AG04449 (cell line): ENCODE results near the gene LDLRAD2.

Experiments
- CTCF ChIA-PET: fragments of 350-600 bp; formaldehyde crosslinking; extraction: SDS; loops from one replicate; lab custom pipeline; 2021; ENCODE audit warnings: antibody characterized with exemption; lab: Yijun Ruan, JAX
- POLR2A ChIA-PET: fragments of 400-600, 350-600 bp; formaldehyde crosslinking; extraction: SDS; loops from one replicate; lab custom pipeline; 2020; ENCODE audit warnings: antibody characterized with exemption, inconsistent platforms; lab: Yijun Ruan, JAX
- DNase-seq: peaks from one replicate; pipeline ENCODE4 v3.0.0-alpha.2; 2010; ENCODE audit warnings: low read depth, low spot score
- H3K4me3 ChIP-seq: 2 replicates; pipeline ENCODE4 v1.5.1; 2011; ENCODE audit warnings: low read depth, mild to moderate bottlenecking, control low read depth, low read length
- TF ChIP-seq, protein P1 (sequence below): IDR thresholded peaks from one replicate; pipeline ENCODE4 v1.5.1; 2011; ENCODE audit warnings: mild to moderate bottlenecking, moderate library complexity, low read length, control low read depth, inconsistent platforms; ENCODE audit not compliant: insufficient read depth; ENCODE audit errors: missing control alignments

LDLRAD2 gene

DNA sequence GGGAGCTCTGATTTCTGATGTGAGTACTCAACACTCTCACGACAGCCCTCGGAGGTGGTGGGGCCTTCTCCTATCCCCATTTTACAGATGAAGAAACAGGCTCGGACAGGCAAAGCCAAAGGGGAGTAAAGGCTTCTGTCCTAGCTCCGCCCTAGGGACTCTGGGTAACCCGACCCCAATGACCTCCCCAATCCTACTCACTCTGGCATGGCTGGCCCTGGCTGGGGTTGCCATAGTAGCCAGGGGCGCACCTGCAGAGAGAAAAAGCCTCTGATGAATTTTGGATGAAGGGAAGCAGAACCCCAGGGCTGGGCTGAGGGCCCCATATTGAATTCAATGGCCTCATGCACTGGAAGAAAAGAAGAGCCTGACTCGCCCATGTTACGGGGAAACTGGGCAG lies 61.1 kb downstream of the LDLRAD2 start:
- H3K4me3 ChIP-seq: no peak overlapping the region
- TF ChIP-seq, protein P1, sequence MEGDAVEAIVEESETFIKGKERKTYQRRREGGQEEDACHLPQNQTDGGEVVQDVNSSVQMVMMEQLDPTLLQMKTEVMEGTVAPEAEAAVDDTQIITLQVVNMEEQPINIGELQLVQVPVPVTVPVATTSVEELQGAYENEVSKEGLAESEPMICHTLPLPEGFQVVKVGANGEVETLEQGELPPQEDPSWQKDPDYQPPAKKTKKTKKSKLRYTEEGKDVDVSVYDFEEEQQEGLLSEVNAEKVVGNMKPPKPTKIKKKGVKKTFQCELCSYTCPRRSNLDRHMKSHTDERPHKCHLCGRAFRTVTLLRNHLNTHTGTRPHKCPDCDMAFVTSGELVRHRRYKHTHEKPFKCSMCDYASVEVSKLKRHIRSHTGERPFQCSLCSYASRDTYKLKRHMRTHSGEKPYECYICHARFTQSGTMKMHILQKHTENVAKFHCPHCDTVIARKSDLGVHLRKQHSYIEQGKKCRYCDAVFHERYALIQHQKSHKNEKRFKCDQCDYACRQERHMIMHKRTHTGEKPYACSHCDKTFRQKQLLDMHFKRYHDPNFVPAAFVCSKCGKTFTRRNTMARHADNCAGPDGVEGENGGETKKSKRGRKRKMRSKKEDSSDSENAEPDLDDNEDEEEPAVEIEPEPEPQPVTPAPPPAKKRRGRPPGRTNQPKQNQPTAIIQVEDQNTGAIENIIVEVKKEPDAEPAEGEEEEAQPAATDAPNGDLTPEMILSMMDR: no peak
- ChIA-PET POLR2A (no interaction called here), CTCF (no interaction called here)
- no peak for DNase-seq

DNA sequence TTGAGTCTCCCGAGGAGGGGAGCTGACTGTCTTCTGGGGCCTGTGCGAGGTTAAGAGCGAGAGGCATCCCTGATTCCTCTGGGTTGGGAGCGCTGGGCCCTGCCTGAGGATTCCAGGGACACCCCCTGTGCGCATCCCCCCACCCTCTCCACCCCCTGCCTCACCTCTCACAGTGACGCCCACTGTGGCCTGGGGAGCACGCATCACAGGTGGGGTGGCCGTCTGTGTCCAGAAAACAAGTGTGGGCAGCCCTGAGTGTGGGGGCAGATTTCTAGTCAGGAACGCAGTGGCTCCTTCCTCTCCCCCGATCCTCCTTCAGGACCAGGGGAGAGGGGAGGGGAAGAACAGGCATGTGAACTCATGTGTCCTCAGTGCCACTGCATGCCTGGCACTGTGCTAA lies 61.7 kb downstream of the LDLRAD2 start:
- CTCF ChIA-PET: no interaction called here
- H3K4me3 ChIP-seq: no peak overlapping the region
- POLR2A ChIA-PET: no interaction called here
- TF ChIP-seq, protein P1: no peak
- DNase-seq: no peak

DNA sequence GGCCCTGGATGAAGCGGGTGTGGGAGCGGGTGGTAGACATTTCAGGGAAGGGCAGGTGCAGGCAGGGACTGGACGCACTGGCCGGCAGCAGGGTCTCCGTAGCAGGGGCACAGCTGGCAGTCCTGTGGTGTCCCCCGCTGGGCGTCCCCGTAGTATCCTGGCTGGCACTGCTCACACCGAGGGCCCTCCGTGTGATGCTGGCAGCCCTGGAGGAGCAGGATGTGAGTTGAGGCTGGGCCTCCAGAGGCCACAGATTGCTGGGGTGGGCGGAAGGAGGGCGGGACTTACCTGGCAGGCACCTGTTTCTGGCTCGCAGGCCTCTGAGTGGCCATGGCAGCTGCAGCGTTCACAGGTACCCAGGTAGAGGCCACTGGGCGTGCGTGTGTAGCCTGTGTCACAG lies 62.3 kb downstream of the LDLRAD2 start:
- POLR2A ChIA-PET: no interaction called here
- CTCF ChIA-PET: no interaction called here
- DNase-seq: no peak
- TF ChIP-seq, protein P1: no peak
- no peak overlapping the region for H3K4me3 ChIP-seq
